Hematopoietic multipotent progenitor cell (in vitro differentiated cells): ENCODE measurements around the gene LIFR. TPM values are rescaled to one million over a fixed set of nuclear protein-coding genes. Genes with fewer than 3 reads are reported as not detected.

Experiments
- DNase-seq, 3 donors: peaks; one replicate each; pipeline ENCODE4 v3.0.0-alpha.2; 2011 to 2015; ENCODE audit warnings: low read depth in 2 of 3, low spot score in 2 of 3
- total RNA-seq: library from RNA; depleted of rRNA; stranded (reverse); fragments of >200 nt; gene quantifications from one replicate; pipeline ENCODE4 v1.2.3, GENCODE V29; 2012

LIFR gene
- total RNA-seq, 1 donor: under 0.01 TPM

DNA sequence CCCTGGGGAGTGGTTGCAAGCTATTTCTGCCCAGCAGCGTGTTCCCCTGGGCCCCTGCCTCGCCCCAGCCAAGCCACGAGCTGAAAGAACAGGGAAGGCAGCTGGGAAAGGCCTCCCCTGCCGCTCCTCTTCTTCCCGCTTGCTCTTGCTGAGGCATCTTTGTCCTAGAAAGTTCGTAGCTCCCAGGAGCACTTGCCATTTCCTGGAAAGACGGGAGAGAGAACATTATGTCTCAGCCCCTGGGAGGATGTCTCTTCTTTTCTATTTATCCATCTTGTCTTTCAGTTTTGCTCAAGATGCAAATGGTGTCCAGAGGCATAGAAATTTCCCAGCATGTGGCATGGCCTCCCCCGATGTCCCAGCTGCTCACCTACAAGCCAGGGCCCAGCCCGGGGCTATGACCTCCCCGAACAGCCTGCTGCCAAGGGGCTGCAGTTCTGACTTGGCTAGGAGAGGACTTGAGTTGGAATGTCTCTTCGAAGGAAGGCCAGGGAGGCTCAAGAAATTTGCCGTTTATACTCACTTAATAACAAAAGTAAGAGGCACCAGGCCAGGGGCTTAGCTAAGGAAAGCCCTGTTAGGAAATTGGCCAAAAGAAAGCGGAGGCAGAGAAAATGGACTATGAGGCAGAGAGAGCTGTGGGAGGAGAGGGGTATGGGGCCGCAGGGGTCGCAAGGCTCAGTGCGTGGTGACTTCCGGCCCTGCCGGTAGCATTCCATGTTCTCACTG lies 87.3 kb downstream of the LIFR start:
- DNase-seq: no peak

DNA sequence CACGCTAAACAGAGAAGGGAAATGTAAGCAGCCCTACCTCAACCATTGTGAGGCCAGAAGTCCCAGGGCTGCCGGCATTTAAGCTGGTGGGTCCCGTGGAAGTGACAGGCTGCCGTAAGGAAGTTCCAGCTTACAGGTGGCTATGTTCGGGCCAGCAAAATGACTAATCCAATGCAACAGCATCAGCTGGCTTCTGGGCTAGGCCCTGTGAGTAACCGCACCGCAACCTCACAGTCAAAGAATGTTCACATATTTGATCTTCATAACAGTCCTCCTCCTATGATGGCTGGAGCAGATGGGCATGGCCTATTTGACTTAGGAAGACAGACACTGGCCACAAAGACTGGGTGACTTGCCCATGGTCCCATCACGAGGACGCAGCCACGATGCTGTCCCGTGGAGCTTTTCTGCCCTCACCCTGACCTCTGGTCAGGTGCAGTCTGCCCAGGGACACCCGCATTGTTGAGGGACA lies 88.2 kb downstream of the LIFR start:
- no peak for DNase-seq

DNA sequence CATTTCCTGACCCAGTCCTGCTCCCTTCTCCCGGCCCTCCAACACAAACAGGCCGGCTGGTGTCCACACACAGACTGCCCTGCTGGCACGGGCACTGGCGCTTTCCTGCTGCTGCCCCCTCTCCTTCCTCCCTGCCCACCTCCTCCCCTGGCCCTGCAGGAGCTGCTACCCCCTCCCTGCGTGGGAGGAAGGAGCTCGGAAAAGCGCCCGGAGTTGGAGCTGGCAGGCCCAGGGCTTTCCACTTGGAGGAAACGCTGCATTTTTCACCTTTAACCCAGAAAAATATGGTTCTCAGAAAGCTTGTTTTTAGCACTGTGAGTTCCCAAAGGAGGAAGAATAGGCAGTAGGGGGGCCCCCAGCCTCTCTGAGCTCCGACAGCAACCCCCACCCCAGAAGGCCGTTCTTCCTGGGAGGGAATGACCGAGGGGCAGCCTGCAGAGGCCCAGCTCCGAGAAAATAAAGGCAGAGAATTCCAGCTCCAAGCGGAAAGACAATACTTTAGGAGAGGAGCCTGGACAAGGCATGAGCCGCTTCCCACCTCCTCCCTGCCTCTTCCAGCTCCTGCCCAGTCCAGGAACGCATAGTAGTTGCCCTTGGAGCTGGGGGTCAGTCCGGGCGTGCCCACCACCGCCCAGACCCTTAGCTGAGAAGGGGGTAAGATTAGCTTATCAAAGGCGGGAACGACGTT lies 88.9 kb downstream of the LIFR start:
- DNase-seq: no peak

DNA sequence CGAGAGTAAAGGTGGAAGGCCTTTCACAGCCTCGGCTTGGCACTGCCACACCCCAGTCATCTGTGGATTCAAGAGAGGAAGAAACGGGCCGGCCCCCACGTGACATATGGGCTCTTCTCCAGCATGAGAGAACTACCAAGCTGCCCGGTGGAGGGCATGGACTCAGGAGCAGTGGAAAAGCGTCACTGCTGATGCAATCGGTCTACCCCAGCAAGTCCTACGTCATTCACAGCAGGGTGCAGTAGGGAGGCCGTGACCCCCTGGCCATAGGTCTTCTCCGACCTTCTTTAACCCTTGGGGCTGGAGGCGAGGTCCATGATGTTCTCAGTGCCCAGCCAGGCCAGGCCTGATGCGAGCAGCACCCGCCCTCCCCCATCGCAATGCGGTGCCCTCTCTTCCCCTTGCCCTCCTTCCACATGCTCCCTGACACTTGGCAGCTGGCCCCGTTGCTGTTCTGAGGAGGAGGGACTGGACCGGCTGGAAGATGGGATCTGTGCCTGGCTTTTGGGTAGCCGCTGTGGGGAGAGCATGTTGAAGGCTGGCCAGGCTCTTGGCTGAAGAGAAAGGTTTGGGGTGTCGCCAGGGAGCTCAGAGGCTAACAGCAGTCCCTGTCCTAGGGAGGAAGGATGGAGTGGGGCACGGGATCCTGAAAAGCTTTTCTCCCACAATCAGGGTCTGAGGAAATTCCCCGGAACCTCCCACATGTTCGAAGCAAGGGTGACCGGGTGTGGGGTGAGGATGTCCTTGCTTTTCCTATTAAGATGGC lies 89.8 kb downstream of the LIFR start:
- no peak for DNase-seq

DNA sequence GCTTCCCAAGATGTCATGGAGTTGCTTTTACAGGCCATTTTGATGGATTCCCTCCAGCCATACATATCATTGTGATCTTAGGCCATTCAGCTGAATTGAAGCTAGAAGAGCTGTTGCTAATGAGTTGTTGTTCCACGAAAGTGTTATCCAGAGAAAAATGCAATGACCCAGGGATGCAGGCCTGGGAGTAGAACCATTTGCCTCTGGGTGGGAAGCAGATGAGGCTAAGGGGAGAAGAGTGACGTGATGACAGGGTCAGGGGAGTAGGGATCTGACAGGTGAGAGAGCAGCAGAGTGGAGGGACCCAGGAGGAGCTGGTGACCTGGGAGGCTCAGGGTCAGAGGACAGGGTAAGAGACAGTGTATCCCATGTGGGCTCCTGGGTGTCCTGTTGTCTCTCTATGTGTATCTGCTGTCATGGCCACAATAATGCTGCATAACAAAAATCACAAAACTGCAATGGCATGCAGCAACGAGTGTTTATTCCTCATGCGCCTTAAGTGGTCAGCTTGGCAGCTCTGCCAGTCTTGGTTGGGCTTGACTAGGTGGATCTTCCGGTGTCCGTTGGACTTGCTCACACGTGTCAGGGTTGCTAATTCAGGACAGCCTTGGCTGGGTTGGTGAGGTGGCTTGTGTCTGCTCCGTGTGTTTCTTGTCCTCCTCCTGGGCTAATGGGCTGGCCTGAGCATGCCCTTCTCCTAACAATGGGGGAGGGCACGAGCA lies 90.6 kb downstream of the LIFR start:
- no peak for DNase-seq

DNA sequence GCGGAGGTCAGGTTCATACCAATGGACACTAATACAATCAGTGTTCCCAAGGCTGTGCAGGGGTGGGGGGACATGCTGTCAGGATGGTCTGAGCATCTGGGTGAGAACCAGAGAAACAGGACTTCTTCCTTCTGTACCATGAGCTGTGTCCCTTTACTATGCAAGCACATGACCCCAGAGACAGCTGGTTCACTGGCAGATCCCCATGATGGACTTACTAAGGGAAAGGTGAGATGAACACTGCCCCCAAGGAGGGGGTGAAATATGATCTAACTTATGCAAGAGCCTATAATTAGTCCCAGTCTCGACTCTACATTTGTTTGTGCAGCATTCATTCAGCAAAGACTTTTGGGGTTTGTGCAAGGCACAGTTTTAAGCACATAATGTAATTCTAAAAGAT lies 91.4 kb downstream of the LIFR start:
- no peak for DNase-seq

DNA sequence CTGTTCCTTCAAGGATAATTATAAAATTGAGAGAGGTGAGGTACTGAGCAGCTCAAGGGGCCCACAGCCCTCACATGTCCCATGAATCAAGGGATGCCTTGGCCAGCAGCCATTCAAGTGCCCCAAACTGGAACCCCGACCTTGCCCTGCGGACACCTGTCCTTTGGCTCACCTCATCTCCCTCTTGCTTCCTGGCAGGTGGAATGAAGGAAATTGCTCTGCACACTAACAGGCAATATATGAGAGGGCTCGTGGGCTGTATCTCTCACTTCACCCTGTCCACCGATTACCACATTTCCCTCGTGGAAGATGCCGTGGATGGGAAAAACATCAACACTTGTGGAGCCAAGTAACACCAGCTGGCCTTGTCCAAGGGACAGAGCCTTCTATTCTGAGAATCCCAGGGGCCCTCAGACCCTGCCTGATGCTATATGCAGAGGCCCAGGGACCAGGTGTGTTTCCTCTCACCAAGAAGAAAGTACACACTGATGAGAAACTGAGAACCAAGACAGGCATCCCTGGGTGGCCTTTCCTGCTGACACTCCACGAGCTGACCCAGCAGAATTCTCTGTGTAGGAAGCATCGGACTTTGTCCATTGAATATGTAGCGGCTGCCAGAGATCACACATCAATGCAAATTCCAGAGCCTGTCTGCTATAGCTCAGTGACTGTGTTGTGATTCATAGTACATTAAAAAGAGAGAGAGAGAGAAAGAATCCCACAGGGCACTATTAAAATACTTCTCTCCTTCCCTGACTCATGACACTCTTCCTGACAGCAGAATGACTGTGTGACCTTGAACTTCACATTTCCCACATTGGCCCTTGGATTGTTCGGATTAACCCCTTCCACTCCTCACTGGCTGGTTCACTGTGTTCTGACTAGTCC lies 92.6 kb downstream of the LIFR start:
- no peak for DNase-seq

DNA sequence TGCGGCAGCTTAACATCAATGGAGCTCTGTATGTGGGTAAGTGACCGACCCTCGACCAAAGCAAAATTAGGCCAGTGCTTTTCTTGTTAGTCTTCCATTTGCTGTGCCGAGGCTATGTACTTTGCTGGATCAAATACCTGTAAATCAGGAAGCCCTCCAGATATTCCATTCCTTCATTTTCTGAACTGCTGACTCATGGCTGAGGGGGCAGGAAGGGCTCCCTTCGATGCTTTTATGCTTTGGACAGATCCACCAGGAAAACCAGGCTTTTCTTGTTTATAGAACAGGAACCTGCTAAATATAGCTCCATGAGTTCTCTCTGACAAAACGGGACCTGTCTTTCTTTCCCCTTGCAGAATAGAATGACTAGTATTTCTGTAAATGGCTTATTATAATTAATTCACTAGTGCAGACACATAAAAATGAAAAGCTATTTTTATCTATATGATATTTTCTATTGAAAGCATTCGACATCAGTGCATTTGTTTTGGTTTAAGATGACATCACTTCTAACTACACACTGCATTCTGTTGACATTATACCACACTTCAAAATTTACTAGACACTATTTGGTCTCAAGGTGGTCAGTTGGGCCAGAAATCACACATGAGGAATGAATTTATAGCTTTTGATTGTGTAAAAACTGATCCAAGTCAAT lies 93.3 kb downstream of the LIFR start:
- DNase-seq: no peak

DNA sequence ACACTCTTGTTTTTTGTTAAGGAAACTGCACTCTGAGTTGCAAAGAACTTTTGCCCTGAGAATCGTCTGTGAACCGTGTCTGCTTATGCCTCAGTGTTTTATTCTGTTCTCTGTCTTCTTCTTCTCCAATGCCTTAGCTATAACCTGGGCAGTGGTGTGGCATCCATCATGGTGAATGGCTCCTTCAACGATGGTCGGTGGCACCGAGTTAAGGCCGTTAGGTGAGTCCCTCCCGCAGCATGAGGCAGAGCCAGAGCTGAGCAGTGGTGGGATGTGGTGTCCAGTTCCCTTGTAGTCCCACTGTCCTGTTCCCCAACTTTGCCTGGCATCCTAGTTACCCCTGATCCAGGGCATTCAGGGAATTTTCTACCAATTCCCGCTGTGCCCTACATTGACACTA lies 98.3 kb downstream of the LIFR start:
- DNase-seq: no peak

DNA sequence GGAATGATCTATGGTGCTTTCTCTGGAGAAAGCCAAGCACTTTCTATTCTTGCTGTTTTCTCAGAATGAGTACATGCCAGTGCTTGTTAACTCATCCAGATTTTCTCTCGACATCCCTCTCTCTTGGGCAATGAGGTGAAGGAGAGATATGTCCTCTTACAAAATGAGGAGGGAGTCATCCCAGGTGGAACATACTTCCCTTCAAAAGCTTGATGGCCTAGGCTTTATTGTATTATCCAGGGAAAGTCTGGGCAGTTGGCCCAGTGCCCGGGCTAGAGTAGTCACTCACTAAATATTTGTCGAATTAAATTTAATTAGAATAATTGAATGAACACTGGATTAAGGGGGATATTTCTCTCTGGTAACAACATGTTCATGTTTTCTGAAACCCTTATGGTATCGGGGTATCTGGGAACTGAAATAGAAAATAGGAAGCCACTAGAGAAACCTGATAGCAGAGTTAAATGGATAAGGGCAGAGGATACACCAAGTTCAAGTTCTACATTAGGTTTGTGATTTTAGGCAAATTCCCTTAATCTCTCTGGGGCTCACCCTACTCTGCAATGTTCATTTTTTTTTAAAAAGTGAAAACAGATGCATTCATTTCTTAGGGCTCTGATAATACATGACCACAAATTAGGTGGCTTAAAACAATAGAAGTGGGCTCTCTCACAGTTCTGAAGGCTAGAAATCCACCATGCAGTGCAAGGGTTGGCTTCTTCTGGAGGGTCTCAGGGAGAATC lies 99.6 kb downstream of the LIFR start:
- no peak for DNase-seq

DNA sequence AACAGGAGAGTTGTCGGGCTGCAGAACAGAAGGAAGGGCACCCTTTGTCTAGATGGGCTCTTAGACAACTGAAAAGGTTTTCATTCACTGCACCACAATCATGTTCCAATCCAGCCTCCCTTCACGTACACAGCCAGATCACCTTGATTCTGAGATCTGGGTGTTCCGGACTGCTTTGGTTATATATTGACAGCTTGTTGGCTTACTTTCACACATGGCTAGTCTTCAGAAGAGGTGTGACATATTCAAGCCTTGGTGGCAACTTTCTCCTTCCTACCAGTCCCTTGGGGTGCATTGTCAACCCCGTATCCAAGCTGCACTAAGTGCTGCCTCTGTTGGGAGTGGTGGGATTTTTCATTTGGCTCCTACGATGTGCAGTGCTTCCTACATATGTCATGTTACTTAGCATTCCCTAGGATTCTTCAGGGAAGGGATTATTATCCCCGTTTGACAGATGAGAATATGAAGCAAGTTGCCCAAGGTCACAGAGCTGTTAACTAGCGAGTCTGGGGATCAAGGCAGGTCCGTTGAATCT lies 100.6 kb downstream of the LIFR start:
- DNase-seq: no peak

DNA sequence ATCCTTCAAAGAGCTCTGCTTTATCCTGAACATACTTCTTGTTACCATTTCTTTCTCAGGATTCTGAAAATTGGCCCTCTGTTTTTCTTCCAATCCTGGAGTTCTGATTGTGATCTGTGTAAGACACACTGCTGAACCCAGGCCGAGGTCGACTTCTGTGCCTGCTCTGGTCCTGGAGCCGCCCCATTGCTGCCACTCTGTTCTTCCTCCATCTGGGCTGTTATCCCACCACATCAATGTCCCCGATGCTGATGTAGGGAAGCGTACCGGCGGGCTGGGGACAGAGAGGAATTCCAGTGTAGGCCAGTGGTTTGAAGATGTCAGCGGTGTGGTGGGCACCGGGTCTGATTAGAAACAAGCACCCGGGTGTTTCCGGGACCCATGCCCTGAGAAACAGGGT lies 102.5 kb downstream of the LIFR start:
- DNase-seq: no peak

DNA sequence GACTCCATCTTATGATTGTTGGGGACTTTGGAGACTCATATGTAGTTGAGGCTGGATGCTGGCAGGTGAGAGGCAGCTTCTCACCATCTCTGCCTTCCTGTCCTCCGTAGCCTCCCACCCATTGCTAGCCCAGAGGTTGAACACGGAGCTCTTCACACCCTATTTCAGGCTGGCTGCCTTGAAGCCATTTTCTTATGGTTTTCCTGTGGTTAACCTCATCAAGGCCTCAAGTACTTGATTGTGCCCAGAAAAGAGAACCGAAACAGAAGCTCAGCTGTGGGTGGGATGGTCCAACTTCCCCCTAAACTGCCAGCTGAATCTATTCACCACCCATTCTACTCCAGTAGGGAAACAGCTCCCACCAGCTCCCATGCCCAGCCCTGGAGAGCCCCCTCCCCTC lies 102.9 kb downstream of the LIFR start:
- DNase-seq: peak; percentile 33 to 94 (median 87)

DNA sequence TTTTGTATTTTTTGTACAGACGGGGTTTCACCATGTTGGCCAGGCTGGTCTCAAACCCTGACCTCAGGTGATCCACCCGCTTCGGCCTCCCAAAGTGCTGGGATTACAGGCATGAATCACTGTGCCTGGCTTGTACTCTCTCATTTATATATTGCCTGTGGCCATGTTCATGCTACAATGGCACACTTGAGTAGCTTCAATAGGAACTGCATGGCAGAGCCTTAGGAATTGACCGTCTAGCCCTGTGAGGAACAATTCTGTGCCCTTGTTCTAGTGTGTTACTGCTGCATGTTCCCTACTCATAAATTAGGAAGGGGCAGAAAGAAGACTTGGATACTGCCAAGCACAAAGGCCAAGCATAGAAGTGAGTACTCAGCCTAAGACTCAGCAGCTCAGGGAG lies 104.2 kb downstream of the LIFR start:
- no peak for DNase-seq

DNA sequence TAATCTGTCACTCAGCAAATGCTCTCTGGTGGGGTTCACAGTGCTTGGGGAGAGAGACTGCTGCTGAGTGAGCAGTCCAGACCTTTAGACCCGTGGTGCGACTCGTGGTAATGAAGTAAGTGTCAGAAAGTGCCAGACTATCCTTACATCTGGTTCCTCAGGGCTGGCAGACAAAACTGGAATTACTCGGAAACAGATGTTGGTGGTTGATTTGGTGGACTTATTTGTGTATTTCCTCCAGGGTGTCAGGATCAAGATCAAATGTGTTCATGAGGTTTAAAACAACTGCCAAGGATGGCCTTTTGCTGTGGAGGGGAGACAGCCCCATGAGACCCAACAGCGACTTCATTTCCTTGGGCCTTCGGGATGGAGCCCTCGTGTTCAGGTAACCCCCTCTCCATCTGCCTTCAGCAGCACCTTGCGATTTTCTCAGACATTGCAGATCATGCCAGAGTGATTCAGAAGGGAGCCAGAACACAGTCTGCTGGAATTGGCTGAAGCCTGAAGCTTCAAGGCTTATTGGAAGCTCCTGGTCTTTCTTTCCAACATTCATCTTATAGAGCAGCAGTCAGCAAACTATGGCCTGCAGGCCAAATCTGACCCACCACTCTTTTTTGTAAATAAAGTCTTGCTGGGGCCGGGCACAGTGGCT lies 105.2 kb downstream of the LIFR start:
- DNase-seq: peak in 2 of 3 donors; percentile 21 to 62

DNA sequence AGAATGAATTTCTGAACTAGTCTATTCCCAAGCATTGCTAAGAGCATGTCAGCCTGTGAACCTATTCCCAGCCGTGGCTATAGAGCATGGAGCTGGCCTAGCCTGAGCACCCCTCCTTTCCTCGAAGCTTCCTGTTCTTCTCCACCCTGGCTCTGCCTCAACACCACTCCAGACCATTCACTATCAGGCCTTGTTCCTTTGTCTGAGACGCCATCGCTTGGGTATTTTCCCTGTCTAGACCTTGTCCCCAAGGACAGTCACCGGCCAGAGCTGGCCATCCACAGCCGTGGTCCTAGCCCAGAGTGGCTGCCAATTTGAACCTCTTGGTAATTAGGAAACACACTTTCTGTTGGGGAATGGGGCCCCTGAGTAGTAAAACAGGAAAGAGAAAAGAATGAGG lies 105.8 kb downstream of the LIFR start:
- no peak for DNase-seq

DNA sequence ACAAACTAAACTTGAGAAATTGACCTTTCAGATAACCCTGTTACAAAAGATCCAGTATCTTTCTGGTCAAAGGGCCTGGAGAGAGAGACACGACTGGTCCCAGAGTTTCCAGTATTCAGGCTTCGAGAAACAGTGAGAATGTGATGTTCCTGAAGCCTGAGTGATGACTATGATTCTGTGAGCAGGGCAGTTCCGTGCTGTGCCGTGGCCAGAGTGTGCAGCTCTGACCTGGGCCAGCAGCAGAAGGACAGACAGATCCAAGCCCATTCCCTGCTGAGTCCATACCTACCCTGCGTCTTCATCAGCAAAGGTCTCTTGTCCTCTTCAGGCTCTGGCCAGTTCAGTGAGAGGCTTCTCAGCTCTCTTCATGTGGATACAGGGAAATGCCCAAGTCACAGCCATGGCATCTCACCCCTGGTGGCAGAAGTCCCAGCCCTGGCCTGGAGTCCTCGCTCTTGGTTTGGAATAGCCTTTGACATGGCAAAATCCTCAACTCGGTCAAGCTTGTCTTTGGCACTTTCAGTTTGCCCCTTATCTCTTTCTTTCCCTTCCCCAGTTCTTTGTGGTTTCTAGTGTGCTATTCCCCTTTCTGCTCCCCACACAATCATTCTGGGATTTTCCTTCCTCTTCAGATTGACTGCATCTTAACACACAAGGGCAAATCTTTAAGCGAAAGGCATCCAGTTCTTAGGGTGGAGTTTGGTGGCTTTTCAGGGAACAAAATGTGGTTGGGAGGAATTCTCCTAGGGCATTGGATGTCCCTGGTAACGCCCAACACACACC lies 107.7 kb downstream of the LIFR start:
- DNase-seq: no peak
